Vagina (tissue), 2 donors: ENCODE measurements around the gene CPVL. TPM values are rescaled to one million over a fixed set of nuclear protein-coding genes. Genes with fewer than 3 reads are reported as not detected.

ENCODE experiments used
- DNase-seq, 2 donors: peaks; one replicate each; pipeline ENCODE4 v3.0.0-alpha.2; 2017; ENCODE audit errors: extremely low spot score in 2 of 2
- H3K27ac ChIP-seq: fragments of 200-600 bp; sonication (generic); one replicate; pipeline ENCODE4 v1.5.1; 2019
- H3K27me3 ChIP-seq: fragments of 200-600 bp; sonication (generic); one replicate; pipeline ENCODE4 v1.5.1; 2019
- H3K36me3 ChIP-seq, 2 donors: fragments of 200-600 bp; sonication (generic); one replicate each; pipeline ENCODE4 v1.5.1; 2017 to 2019
- H3K4me1 ChIP-seq: fragments of 200-600 bp; sonication (generic); one replicate; pipeline ENCODE4 v1.5.1; 2019
- H3K4me3 ChIP-seq, 2 donors: fragments of 200-600 bp; sonication (generic); 1 replicate in 1 of 2; 2 replicates in 1 of 2; pipeline ENCODE4 v1.5.1; 2016 to 2019
- H3K9me3 ChIP-seq: fragments of 200-600 bp; sonication (generic); one replicate; pipeline ENCODE4 v1.5.1; 2019
- CTCF ChIP-seq, 3 experiments: fragments of 450-650 bp in 2 of 3; fragments of 200-600 bp in 1 of 3; sonication (generic) in 1 of 3; IDR thresholded peaks; one replicate each; pipeline ENCODE4 v1.5.1; 2017 to 2019; ENCODE audit warnings: antibody characterized with exemption in 3 of 3, mild to moderate bottlenecking in 2 of 3, moderate library complexity in 2 of 3
- POLR2A ChIP-seq, 2 donors: fragments of 450-650 bp; IDR thresholded peaks; one replicate each; pipeline ENCODE4 v1.6.1; 2017; ENCODE audit warnings: antibody characterized with exemption in 2 of 2, mild to moderate bottlenecking in 2 of 2, moderate library complexity in 2 of 2
- POLR2AphosphoS5 ChIP-seq, 2 donors: sonication (generic); formaldehyde crosslinking; IDR thresholded peaks; one replicate each; pipeline ENCODE4 v1.9.0; 2017; ENCODE audit warnings: antibody characterized with exemption in 2 of 2, mild to moderate bottlenecking in 2 of 2, low read depth in 1 of 2; ENCODE audit not compliant: insufficient read depth in 1 of 2
- intact Hi-C: fragments of 100-400 bp; cut with DNase I; formaldehyde crosslinking; loops from one replicate; pipeline ENCODE4 v1.15.1; 2023
- total RNA-seq: library from RNA; depleted of rRNA; stranded (reverse); fragments of >200 nt; gene quantifications from one replicate; pipeline ENCODE4 v1.2.3, GENCODE V29; 2016

Gene CPVL
- total RNA-seq, 1 donor from 2014 or later: 9.6 TPM

- Histone ChIP-seq H3K27me3 (no peaks in the 10 kb centered on the region), H3K4me3 (no peak overlapping the region), H3K4me1 (peaks cover 36% of the 10 kb centered on the region), H3K36me3 (no peaks in the 10 kb centered on the region), H3K9me3 (no peaks in the 10 kb centered on the region), H3K27ac (no peak overlapping the region)
- no peak for TF ChIP-seq POLR2AphosphoS5 (IDR thresholded peaks at IDR 0.05; ENCODE audit: insufficient read depth in 1 of 2, low read depth in 1 of 2)
- TF ChIP-seq CTCF (IDR thresholded peaks at IDR 0.05): no peak
- TF ChIP-seq POLR2A (IDR thresholded peaks at IDR 0.05): no peak
- intact Hi-C loops: no loop called here
- DNase-seq: no peak
Observed at GRCh38 chr7:28992798-28993197, 153.5 kb downstream of the CPVL start.

- H3K4me3 ChIP-seq: no peak overlapping the region
- no peaks in the 10 kb centered on the region for H3K27me3 ChIP-seq
- DNase-seq: no peak
- H3K36me3 ChIP-seq: no peaks in the 10 kb centered on the region
- no peaks in the 10 kb centered on the region for H3K9me3 ChIP-seq
- peaks cover 48% of the 10 kb centered on the region for H3K4me1 ChIP-seq
- peak overlapping the region; percentile 11 for H3K27ac ChIP-seq
- intact Hi-C loops: no loop called here
- TF ChIP-seq POLR2AphosphoS5 (IDR thresholded peaks at IDR 0.05; ENCODE audit: insufficient read depth in 1 of 2, low read depth in 1 of 2): peak in 1 of 2 donors; percentile 12
- no peak for TF ChIP-seq POLR2A (IDR thresholded peaks at IDR 0.05)
- TF ChIP-seq CTCF (IDR thresholded peaks at IDR 0.05): no peak
Observed at GRCh38 chr7:28990200-28990960, 156.0 kb downstream of the CPVL start.

- peaks cover 57% of the 10 kb centered on the region for H3K4me1 ChIP-seq
- DNase-seq: no peak
- no peaks in the 10 kb centered on the region for H3K36me3 ChIP-seq
- TF ChIP-seq POLR2AphosphoS5 (IDR thresholded peaks at IDR 0.05; ENCODE audit: insufficient read depth in 1 of 2, low read depth in 1 of 2): no peak
- no peak for TF ChIP-seq CTCF (IDR thresholded peaks at IDR 0.05)
- TF ChIP-seq POLR2A (IDR thresholded peaks at IDR 0.05): no peak
- no peaks in the 10 kb centered on the region for H3K9me3 ChIP-seq
- H3K27ac ChIP-seq: peak overlapping the region; percentile 11
- H3K4me3 ChIP-seq: no peak overlapping the region
- no peaks in the 10 kb centered on the region for H3K27me3 ChIP-seq
- intact Hi-C loops: loop anchor here (10.0 kb wide), 1 partner anchor 105 kb away; no protein-coding TSS in a partner anchor
Observed at GRCh38 chr7:28989211-28989980, 156.9 kb downstream of the CPVL start.

- DNase-seq: no peak
- Histone ChIP-seq H3K27me3 (no peaks in the 10 kb centered on the region), H3K4me1 (peaks cover 63% of the 10 kb centered on the region), H3K9me3 (no peaks in the 10 kb centered on the region), H3K27ac (peak overlapping the region; percentile 52), H3K36me3 (no peaks in the 10 kb centered on the region), H3K4me3 (no peak overlapping the region)
- TF ChIP-seq POLR2A (IDR thresholded peaks at IDR 0.05): no peak
- peak; percentile 48 to 55 for TF ChIP-seq POLR2AphosphoS5 (IDR thresholded peaks at IDR 0.05; ENCODE audit: insufficient read depth in 1 of 2, low read depth in 1 of 2)
- no peak for TF ChIP-seq CTCF (IDR thresholded peaks at IDR 0.05)
- intact Hi-C loops: loop anchor here (10.0 kb wide), 1 partner anchor 106 kb away; no protein-coding TSS in a partner anchor
Observed at GRCh38 chr7:28988810-28989209, 157.5 kb downstream of the CPVL start.
